HepG2 (cell line): ENCODE data around the gene SPG7. TPM values are rescaled to one million over a fixed set of nuclear protein-coding genes. Genes with fewer than 3 reads are reported as not detected.

Experiments used
- DPF2 ChIP-seq: sonication (generic); formaldehyde crosslinking; IDR thresholded peaks from 2 replicates; pipeline ENCODE4 v1.4.0; 2020; ENCODE audit warnings: mild to moderate bottlenecking, low read depth, missing genetic modification reagents, borderline replicate concordance
- GATAD2A ChIP-seq: IDR thresholded peaks from 2 replicates; pipeline ENCODE4 v1.6.1; 2016
- KMT2A ChIP-seq: sonication (generic); formaldehyde crosslinking; IDR thresholded peaks from 2 replicates; pipeline ENCODE4 v1.4.0; 2020; ENCODE audit warnings: missing genetic modification reagents
- MXD4 ChIP-seq: IDR thresholded peaks from 2 replicates; pipeline ENCODE4 v1.6.1; 2016; ENCODE audit warnings: mild to moderate bottlenecking, missing biosample characterization, missing genetic modification reagents
- POLR2G ChIP-seq: fragments of 200-400 bp; formaldehyde crosslinking; IDR thresholded peaks from 2 replicates; pipeline ENCODE4 v1.6.1; 2018; ENCODE audit warnings: mild to moderate bottlenecking, low read depth, low read length, moderate library complexity
- THAP11 ChIP-seq: IDR thresholded peaks from 2 replicates; pipeline ENCODE4 v1.6.1; 2016; ENCODE audit warnings: missing biosample characterization, missing genetic modification reagents
- ZNF709 ChIP-seq: sonication (generic); formaldehyde crosslinking; IDR thresholded peaks from 2 replicates; pipeline ENCODE4 v1.5.0; 2020; ENCODE audit warnings: mild to moderate bottlenecking, missing genetic modification reagents
- polyA plus RNA-seq, 8 experiments: library from polyadenylated mRNA; depleted of rRNA in 3 of 8; stranded (reverse) in 7 of 8; unstranded in 1 of 8; fragments of >200 nt; fragmentation: Illumina TruSeq in 4 of 8; extraction: Trizol in 4 of 8; gene quantifications; 2 replicates each; pipeline versions ENCODE4 v1.2.1 to v1.2.3, GENCODE V29; 2011 to 2016; ENCODE audit warnings: low read depth in 4 of 8, missing spikeins in 1 of 8, mixed read lengths in 1 of 8; ENCODE audit not compliant: insufficient read depth in 1 of 8
- total RNA-seq, 5 experiments: library from RNA; depleted of rRNA; stranded (reverse); fragments of >200 nt; fragmentation: Illumina TruSeq; extraction: Trizol; gene quantifications; 2 replicates each; pipeline ENCODE4 v1.2.3, GENCODE V29; 2016; ENCODE audit warnings: low read depth in 1 of 5
- TF ChIP-seq, protein P1 (sequence below): IDR thresholded peaks from 2 replicates; pipeline ENCODE4 v1.6.1; 2016; ENCODE audit warnings: low read depth, missing genetic modification reagents, missing compliant biosample characterization
- TF ChIP-seq, protein P2 (sequence below): IDR thresholded peaks from 2 replicates; pipeline ENCODE4 v1.6.1; 2016; ENCODE audit warnings: mild to moderate bottlenecking, missing biosample characterization, missing genetic modification reagents
- TF ChIP-seq, protein P3 (sequence below): sonication (generic); formaldehyde crosslinking; IDR thresholded peaks from 2 replicates; pipeline ENCODE4 v1.4.0; 2020; ENCODE audit warnings: missing genetic modification reagents, borderline replicate concordance
- TF ChIP-seq, protein P4 (sequence below): sonication (generic); formaldehyde crosslinking; IDR thresholded peaks from 2 replicates; pipeline ENCODE4 v1.4.0; 2020; ENCODE audit warnings: missing genetic modification reagents, mild to moderate bottlenecking, borderline replicate concordance
- TF ChIP-seq, protein P5 (sequence below): sonication (generic); formaldehyde crosslinking; IDR thresholded peaks from 2 replicates; pipeline ENCODE4 v1.5.1; 2020; ENCODE audit warnings: mild to moderate bottlenecking, moderate library complexity, missing genetic modification reagents

SPG7 gene
- total and polyA plus RNA-seq, 2 of the 13 experiments (the other 11 are each of a cell fraction or from before 2014, with no cell fraction given) = 66.0 to 136 TPM

DNA sequence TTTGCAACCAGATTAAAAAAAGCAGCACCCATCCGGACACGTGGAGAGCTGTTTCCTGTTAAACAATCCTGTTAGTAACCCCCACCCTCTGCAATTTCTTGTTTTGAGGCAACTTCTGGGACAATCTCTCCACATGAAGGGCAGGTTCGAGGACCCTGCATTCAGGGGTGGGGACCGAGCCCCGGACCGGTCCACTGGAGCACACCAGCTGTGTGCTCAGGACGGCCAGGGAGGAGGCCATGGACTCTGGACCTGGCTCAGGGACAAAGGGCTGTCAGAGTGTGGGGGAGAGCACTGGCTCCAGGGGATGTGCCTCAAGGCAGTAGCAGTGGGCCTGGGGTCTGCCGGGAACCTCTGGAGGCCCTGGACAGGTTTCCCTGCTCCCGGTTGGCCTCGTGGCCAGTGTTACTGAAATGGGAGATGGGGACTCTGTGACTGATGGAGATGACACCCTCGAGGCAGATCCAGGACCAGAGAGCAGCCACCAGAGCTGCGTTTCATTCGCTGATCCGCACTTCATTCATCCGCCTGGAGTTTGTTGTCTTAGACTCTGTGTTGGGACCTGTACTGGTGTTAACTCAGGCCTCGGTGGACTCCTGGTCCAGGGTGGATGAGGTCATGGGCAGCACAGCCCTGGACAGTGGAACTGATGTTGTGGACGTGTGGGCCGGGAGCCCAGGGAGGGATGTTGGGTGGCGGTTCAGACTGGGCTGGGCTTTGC is 64.4 kb downstream of the SPG7 start (continued):
- TF ChIP-seq, protein P1, sequence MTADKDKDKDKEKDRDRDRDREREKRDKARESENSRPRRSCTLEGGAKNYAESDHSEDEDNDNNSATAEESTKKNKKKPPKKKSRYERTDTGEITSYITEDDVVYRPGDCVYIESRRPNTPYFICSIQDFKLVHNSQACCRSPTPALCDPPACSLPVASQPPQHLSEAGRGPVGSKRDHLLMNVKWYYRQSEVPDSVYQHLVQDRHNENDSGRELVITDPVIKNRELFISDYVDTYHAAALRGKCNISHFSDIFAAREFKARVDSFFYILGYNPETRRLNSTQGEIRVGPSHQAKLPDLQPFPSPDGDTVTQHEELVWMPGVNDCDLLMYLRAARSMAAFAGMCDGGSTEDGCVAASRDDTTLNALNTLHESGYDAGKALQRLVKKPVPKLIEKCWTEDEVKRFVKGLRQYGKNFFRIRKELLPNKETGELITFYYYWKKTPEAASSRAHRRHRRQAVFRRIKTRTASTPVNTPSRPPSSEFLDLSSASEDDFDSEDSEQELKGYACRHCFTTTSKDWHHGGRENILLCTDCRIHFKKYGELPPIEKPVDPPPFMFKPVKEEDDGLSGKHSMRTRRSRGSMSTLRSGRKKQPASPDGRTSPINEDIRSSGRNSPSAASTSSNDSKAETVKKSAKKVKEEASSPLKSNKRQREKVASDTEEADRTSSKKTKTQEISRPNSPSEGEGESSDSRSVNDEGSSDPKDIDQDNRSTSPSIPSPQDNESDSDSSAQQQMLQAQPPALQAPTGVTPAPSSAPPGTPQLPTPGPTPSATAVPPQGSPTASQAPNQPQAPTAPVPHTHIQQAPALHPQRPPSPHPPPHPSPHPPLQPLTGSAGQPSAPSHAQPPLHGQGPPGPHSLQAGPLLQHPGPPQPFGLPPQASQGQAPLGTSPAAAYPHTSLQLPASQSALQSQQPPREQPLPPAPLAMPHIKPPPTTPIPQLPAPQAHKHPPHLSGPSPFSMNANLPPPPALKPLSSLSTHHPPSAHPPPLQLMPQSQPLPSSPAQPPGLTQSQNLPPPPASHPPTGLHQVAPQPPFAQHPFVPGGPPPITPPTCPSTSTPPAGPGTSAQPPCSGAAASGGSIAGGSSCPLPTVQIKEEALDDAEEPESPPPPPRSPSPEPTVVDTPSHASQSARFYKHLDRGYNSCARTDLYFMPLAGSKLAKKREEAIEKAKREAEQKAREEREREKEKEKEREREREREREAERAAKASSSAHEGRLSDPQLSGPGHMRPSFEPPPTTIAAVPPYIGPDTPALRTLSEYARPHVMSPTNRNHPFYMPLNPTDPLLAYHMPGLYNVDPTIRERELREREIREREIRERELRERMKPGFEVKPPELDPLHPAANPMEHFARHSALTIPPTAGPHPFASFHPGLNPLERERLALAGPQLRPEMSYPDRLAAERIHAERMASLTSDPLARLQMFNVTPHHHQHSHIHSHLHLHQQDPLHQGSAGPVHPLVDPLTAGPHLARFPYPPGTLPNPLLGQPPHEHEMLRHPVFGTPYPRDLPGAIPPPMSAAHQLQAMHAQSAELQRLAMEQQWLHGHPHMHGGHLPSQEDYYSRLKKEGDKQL (CRISPR knock-in tag) = no peak
- TF ChIP-seq MXD4 (CRISPR knock-in tag) = 0 out of 2 replicates have a peak, but pooled peaks have one; percentile 78
- peak; percentile 60 for TF ChIP-seq GATAD2A (CRISPR knock-in tag)
- TF ChIP-seq, protein P2, sequence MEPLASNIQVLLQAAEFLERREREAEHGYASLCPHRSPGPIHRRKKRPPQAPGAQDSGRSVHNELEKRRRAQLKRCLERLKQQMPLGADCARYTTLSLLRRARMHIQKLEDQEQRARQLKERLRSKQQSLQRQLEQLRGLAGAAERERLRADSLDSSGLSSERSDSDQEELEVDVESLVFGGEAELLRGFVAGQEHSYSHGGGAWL = peak; percentile 13; the same call in 1 of the 2 replicates
- peak; percentile 71; the same call in 1 of the 2 replicates for TF ChIP-seq KMT2A (CRISPR knock-in tag)
- TF ChIP-seq, protein P3, sequence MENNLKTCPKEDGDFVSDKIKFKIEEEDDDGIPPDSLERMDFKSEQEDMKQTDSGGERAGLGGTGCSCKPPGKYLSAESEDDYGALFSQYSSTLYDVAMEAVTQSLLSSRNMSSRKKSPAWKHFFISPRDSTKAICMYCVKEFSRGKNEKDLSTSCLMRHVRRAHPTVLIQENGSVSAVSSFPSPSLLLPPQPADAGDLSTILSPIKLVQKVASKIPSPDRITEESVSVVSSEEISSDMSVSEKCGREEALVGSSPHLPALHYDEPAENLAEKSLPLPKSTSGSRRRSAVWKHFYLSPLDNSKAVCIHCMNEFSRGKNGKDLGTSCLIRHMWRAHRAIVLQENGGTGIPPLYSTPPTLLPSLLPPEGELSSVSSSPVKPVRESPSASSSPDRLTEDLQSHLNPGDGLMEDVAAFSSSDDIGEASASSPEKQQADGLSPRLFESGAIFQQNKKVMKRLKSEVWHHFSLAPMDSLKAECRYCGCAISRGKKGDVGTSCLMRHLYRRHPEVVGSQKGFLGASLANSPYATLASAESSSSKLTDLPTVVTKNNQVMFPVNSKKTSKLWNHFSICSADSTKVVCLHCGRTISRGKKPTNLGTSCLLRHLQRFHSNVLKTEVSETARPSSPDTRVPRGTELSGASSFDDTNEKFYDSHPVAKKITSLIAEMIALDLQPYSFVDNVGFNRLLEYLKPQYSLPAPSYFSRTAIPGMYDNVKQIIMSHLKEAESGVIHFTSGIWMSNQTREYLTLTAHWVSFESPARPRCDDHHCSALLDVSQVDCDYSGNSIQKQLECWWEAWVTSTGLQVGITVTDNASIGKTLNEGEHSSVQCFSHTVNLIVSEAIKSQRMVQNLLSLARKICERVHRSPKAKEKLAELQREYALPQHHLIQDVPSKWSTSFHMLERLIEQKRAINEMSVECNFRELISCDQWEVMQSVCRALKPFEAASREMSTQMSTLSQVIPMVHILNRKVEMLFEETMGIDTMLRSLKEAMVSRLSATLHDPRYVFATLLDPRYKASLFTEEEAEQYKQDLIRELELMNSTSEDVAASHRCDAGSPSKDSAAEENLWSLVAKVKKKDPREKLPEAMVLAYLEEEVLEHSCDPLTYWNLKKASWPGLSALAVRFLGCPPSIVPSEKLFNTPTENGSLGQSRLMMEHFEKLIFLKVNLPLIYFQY (CRISPR knock-in tag) = peak; percentile 98
- TF ChIP-seq, protein P4, sequence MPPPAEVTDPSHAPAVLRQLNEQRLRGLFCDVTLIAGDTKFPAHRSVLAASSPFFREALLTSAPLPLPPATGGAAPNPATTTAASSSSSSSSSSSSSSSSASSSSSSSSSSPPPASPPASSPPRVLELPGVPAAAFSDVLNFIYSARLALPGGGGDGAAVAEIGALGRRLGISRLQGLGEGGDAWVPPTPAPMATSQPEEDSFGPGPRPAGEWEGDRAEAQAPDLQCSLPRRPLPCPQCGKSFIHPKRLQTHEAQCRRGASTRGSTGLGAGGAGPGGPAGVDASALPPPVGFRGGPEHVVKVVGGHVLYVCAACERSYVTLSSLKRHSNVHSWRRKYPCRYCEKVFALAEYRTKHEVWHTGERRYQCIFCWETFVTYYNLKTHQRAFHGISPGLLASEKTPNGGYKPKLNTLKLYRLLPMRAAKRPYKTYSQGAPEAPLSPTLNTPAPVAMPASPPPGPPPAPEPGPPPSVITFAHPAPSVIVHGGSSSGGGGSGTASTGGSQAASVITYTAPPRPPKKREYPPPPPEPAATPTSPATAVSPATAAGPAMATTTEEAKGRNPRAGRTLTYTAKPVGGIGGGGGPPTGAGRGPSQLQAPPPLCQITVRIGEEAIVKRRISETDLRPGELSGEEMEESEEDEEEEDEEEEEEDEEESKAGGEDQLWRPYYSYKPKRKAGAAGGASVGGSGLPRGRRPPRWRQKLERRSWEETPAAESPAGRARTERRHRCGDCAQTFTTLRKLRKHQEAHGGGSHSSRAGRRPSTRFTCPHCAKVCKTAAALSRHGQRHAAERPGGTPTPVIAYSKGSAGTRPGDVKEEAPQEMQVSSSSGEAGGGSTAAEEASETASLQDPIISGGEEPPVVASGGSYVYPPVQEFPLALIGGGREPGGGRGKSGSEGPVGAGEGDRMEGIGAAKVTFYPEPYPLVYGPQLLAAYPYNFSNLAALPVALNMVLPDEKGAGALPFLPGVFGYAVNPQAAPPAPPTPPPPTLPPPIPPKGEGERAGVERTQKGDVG (CRISPR knock-in tag) = peak; percentile 64; the same call in 1 of the 2 replicates
- TF ChIP-seq ZNF709 = peak; percentile 68; the same call in 1 of the 2 replicates
- TF ChIP-seq, protein P5, sequence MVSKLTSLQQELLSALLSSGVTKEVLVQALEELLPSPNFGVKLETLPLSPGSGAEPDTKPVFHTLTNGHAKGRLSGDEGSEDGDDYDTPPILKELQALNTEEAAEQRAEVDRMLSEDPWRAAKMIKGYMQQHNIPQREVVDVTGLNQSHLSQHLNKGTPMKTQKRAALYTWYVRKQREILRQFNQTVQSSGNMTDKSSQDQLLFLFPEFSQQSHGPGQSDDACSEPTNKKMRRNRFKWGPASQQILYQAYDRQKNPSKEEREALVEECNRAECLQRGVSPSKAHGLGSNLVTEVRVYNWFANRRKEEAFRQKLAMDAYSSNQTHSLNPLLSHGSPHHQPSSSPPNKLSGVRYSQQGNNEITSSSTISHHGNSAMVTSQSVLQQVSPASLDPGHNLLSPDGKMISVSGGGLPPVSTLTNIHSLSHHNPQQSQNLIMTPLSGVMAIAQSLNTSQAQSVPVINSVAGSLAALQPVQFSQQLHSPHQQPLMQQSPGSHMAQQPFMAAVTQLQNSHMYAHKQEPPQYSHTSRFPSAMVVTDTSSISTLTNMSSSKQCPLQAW = 0 out of 2 replicates have a peak, but pooled peaks have one; percentile 35
- TF ChIP-seq THAP11 = peak; percentile 48; the same call in 1 of the 2 replicates
- TF ChIP-seq DPF2 (CRISPR knock-in tag) = peak; percentile 66
- peak; percentile 72 for TF ChIP-seq POLR2G
